Heart left ventricle (tissue), 13 donors: ENCODE measurements around the gene PLCB3.

Experiments
- POLR2A ChIP-seq, 2 donors: fragments of 450-650 bp; IDR thresholded peaks; one replicate each; pipeline ENCODE4 v1.6.1; 2017; ENCODE audit warnings: antibody characterized with exemption in 2 of 2, mild to moderate bottlenecking in 2 of 2, moderate library complexity in 2 of 2
- TF ChIP-seq, protein P1 (sequence below), 12 donors: fragments of 200-600 bp; sonication (generic) in 4 of 12; IDR thresholded peaks; one replicate each; pipeline versions ENCODE4 v1.5.0 to v1.8.0; 2018 to 2022; ENCODE audit warnings: antibody characterized with exemption in 12 of 12, mild to moderate bottlenecking in 5 of 12
- donor health status: ischemic (EF 13 %, LVEDD 7.1; RV severe dilation, severe dysfunction).
- donor health status: DM: no; HTN: yes; CAD: no.
- donor health status: DM: no; HTN: no; CAD: no.
- donor health status: ischemic (EF 25% LVEDD 6.9; RV normal size, moderate dysfunction).
- donor health status: ischemic (EF 25% LVEDD 5.7; RV mildly dilated, moderate dysfunction).
- donor health status: ischemic (EF 35%, LVEDD 5.7; RV mildly dilated, moderate dysfunction).
- donor health status: nonischemic (EF 11% LVEDD 7.7; RV severe dilation, severe dysfunction).
- donor health status: DM: yes; HTN: yes; CAD: no.
- donor health status: PGD.
- donor health status: ischemic (EF 29% LVEDD 5.4; RV normal size, mild dysfunction).
- donor health status: nonischemic (EF 23%, LVEDD 6.1; RV moderate dilation, normal function).

DNA sequence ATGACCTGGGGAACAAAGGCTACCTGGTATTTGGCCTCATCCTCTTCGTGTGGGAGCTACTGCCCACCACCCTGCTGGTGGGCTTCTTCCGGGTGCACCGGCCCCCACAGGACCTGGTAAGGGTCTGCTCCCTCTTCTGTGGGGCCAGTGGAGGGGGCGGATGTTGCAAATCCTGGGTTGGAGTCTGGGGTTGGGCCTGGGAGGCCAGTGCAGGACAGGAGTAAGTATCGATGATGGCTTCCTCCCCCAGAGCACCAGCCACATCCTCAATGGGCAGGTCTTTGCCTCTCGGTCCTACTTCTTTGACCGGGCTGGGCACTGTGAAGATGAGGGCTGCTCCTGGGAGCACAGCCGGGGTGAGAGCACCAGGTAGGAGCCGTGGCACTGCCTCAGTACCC, 37.0 kb downstream of the PLCB3 start:
- no peak for TF ChIP-seq POLR2A (IDR thresholded peaks at IDR 0.05)
- TF ChIP-seq, protein P1, sequence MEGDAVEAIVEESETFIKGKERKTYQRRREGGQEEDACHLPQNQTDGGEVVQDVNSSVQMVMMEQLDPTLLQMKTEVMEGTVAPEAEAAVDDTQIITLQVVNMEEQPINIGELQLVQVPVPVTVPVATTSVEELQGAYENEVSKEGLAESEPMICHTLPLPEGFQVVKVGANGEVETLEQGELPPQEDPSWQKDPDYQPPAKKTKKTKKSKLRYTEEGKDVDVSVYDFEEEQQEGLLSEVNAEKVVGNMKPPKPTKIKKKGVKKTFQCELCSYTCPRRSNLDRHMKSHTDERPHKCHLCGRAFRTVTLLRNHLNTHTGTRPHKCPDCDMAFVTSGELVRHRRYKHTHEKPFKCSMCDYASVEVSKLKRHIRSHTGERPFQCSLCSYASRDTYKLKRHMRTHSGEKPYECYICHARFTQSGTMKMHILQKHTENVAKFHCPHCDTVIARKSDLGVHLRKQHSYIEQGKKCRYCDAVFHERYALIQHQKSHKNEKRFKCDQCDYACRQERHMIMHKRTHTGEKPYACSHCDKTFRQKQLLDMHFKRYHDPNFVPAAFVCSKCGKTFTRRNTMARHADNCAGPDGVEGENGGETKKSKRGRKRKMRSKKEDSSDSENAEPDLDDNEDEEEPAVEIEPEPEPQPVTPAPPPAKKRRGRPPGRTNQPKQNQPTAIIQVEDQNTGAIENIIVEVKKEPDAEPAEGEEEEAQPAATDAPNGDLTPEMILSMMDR (IDR thresholded peaks at IDR 0.05) = no peak
